Mesodermal cell (in vitro differentiated cells): ENCODE measurements around the gene SAPCD1.

Experiments
- H3K27ac ChIP-seq: 2 replicates; pipeline ENCODE4 v1.7.0; 2013; ENCODE audit warnings: mild to moderate bottlenecking, low read depth, low read length, moderate library complexity; ENCODE audit not compliant: severe bottlenecking
- H3K36me3 ChIP-seq: 2 replicates; pipeline ENCODE4 v1.7.1; 2013; ENCODE audit warnings: mild to moderate bottlenecking, low read length, moderate library complexity; ENCODE audit not compliant: control insufficient read depth, insufficient read depth
- H3K4me1 ChIP-seq: one replicate; pipeline ENCODE4 v1.7.1; 2013; ENCODE audit warnings: mild to moderate bottlenecking, low read length; ENCODE audit not compliant: insufficient read depth, control insufficient read depth, poor library complexity, severe bottlenecking
- H3K4me3 ChIP-seq: 2 replicates; pipeline ENCODE4 v1.7.0; 2013; ENCODE audit warnings: low read length, control low read depth, mild to moderate bottlenecking; ENCODE audit not compliant: insufficient read depth, poor library complexity, severe bottlenecking; ENCODE audit errors: extremely low read depth
- H3K9me3 ChIP-seq: 2 replicates; pipeline ENCODE4 v1.7.1; 2013; ENCODE audit warnings: mild to moderate bottlenecking, low read length, moderate library complexity; ENCODE audit not compliant: control insufficient read depth
- WGBS, 2 experiments: methylation state at CpG; one replicate each; pipeline ENCODE4 v1.1.5; 2013; ENCODE audit warnings: missing lambda C conversion rate in 2 of 2; ENCODE audit not compliant: insufficient coverage in 2 of 2; 5-methylcytosine and 5-hydroxymethylcytosine counted together

SAPCD1 gene

DNA sequence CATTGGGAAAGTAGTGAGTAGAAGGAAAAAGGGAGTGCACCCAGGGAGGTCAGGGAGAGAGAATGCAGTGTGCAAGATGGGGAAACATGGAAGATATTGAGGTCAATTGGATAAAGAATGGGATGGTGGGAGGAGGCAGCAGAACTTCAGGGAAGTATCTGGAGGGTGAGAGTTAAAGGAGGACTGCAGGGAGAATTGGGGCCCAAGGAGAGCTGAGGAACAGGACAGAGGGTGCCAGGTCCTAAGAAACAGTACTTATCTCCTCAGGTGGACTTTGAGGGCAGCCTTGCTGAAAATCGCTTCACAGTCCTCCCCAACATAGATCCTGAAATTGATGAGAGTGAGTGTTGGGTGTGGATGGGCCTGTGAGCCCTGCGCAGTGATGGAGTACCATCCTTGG lies 4.2 kb upstream of the SAPCD1 start:
- Histone ChIP-seq H3K4me1 (peaks cover 8% of the 10 kb centered on the region), H3K36me3 (peaks cover 30% of the 10 kb centered on the region), H3K9me3 (no peaks in the 10 kb centered on the region), H3K4me3 (no peak overlapping the region), H3K27ac (no peak overlapping the region)
- 100% methylated on average over 1 of the region's 2 CpGs for WGBS, 2 experiments

DNA sequence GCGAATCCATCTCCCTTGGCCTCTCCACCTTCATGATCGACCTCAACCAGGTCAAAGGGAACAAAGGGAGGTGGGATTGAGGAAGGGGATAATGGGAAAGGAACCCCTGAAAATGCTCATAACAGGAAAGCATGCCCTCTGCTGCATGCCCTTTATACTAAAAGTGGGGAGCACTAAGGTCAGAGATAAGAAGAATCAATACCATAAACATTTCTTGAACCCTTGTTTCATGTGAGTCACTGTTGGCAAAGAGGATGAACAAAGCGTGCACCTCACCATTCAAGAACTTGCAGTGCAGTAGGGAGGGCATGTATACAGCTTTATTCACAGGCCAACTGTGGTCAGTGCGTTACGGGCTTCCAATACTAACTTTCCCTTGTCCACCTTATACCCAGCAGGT lies 1.7 kb upstream of the SAPCD1 start:
- Histone ChIP-seq H3K4me3 (no peak overlapping the region), H3K36me3 (peaks cover 30% of the 10 kb centered on the region), H3K27ac (no peak overlapping the region), H3K9me3 (no peaks in the 10 kb centered on the region), H3K4me1 (peaks cover 18% of the 10 kb centered on the region)
- WGBS, 2 experiments = 100% methylated on average over 1 to 2 of the region's 5 CpGs

DNA sequence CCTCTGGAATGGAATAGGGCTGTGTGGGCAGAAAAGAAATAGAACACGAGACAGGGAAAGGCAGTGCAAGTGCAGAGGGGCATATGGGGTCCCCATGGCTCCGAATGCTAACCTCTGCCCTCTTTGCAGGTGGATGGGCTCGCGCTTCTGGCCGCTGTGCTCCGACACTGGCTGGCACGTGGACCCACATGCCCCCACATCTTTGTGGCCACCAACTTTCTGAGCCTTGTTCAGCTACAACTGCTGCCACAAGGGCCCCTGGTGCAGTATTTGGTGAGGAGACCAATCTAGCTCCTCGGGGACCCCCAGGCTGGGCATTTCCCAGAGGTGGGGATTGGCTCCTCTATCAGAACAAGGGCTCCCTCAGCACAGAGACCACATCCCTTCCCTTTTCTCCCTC lies 1.1 kb upstream of the SAPCD1 start:
- H3K4me1 ChIP-seq = peaks cover 18% of the 10 kb centered on the region
- no peak overlapping the region for H3K4me3 ChIP-seq
- H3K27ac ChIP-seq = no peak overlapping the region
- 93 to 98% methylated on average over 3 to 7 of the region's 8 CpGs for WGBS, 2 experiments
- H3K36me3 ChIP-seq = peaks cover 30% of the 10 kb centered on the region
- H3K9me3 ChIP-seq = no peaks in the 10 kb centered on the region

DNA sequence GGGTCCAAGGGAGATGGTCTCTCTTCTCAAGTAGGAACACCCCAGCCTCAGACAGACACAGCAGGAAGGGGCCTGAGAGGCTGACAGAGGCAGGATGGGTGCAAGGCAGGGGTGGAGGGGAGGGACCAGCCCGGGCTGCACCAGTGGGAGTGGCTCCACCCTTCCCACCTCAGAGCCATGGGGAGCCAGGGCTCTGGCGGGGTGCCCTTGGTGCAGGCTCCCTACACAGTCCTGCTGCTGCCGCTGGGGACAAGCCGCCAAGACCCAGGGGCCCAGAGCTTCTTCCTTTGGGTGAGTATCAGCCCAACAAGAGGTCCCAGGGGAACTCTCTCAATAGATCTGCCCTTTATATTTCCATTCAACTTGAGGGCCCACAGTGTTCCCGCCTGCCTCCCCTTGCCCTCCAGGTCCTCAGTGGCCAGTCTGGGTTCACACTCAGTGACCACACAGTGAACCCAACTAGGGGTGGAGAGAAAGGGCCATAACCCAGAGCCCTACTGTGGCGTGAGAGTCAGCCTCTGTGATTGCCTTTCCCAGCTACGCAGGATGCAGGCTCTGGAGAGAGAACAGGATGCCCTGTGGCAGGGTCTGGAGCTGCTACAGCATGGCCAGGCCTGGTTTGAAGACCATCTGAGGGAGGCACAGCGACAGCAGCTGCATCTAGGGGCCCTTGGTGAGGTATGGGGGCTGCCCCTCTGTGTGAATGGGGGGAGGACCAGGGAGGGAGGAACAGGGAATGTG lies 592 bp downstream of the SAPCD1 start:
- Histone ChIP-seq H3K27ac (peak overlapping the region; percentile 87), H3K4me3 (no peak overlapping the region), H3K36me3 (peaks cover 30% of the 10 kb centered on the region), H3K4me1 (peaks cover 18% of the 10 kb centered on the region), H3K9me3 (no peaks in the 10 kb centered on the region)
- WGBS, 2 experiments = 75 to 83% methylated on average over 7 of the region's 8 CpGs

DNA sequence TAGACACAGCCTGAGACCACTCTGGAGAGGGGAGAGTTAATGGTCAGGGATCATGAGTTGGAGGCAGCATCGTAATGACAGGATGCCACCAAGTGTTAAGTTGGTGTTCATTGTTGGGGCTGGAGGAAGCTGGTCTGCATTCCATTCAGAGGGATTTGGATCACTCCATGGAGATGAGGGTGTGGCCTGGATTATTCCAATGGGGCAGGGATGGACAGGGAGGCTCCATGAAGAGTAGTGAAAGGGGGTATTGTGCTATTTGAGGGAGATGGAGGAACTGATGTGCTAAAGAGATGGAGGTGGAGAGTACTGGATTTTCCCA lies 1.1 kb downstream of the SAPCD1 start:
- Histone ChIP-seq H3K27ac (peak overlapping the region; percentile 87), H3K4me3 (no peak overlapping the region), H3K4me1 (peaks cover 18% of the 10 kb centered on the region), H3K36me3 (peaks cover 30% of the 10 kb centered on the region), H3K9me3 (no peaks in the 10 kb centered on the region)
- 5 to 10% methylated on average over 1 of the region's 1 CpG for WGBS, 2 experiments

DNA sequence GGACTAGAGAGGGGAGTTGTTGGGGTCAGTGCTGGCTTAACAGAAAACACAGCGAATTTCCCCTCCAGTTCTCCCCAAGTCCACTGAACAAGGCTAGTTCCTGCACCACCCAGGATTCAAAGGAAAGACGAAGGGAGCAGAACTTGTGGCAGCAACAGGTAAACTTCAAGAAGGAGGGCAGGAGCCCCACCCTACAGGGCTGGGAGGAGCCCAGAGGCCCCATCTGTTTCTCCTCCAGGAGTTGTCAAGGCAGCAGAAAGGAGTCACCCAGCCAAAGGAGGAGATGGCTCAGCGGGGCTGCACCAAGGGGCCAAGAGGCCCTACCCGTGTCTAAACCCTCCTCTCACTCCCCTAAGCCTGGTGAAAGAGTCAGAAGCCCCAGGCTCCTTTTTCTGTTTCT lies 1.7 kb downstream of the SAPCD1 start:
- Histone ChIP-seq H3K9me3 (no peaks in the 10 kb centered on the region), H3K36me3 (peaks cover 30% of the 10 kb centered on the region), H3K4me3 (no peak overlapping the region), H3K27ac (peak overlapping the region; percentile 29), H3K4me1 (peaks cover 18% of the 10 kb centered on the region)
- 95 to 100% methylated on average over 1 to 2 of the region's 4 CpGs for WGBS, 2 experiments

DNA sequence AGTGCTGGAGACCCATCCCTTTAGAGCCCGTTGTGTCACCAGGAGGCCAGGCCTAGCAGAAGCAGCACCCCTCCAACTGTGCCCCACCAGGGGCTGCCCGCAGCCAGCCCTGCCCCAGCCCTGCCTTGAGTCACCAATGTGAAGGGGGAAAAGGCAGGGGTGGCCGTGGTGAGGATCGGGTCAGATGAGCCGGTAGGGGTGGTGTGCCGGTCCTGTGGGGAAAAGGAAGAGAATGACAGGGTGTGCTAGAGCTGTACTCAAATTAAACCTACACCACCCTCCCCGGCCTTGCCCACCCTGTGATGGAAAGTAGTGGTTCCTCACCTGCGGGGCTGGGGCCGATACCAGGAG lies 3.1 kb downstream of the SAPCD1 start:
- H3K4me1 ChIP-seq = peaks cover 18% of the 10 kb centered on the region
- no peaks in the 10 kb centered on the region for H3K9me3 ChIP-seq
- no peak overlapping the region for H3K4me3 ChIP-seq
- peaks cover 22% of the 10 kb centered on the region for H3K36me3 ChIP-seq
- no peak overlapping the region for H3K27ac ChIP-seq
- WGBS, 2 experiments = 97% methylated on average over 7 of the region's 9 CpGs; no CpG with 5 or more reads in 1 of the 2 experiments

DNA sequence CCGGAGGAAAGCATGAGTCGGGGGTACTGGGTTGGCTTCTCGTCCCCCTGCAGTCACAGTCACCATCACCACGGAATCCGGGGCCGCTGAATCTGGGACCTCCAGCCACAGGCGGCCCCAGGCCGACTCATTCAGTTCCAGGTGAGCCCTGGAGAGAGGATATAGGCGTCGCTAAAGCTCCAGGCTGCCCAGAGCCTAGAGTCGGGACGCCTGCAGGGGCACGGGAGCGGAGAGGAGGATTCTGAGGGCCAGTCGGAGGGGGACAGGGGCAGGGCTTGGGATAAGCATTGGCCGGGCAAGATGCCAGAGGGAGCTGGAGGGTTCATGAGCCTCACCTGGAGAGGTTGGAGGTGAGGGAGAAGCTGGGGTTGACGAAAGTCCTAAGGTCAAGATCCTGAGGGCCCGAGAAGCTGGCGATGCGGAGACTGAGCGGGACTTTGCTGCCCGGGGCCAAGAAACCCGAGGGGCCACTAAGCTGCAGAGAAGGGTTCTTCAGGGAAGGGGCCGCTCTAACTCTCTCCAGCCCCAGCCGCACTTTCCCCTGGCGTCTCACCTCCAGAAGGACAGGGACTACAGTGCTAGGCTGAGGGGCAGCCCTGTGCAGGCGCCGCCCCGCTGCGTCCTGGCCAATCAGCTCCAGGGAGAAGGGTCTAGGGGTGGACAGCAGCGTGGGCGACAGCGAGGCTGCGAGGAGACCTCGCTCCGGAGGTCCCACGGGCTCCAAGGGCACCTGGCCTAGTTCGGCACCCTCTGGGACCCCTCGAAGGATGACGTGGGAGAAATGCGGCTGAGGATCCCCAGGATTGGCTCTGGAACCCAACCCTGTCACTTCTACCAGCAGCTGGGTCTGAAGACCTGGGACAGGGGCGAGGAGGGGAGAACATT lies 3.7 kb downstream of the SAPCD1 start:
- Histone ChIP-seq H3K9me3 (no peaks in the 10 kb centered on the region), H3K27ac (no peak overlapping the region), H3K36me3 (peaks cover 16% of the 10 kb centered on the region), H3K4me3 (no peak overlapping the region), H3K4me1 (peaks cover 18% of the 10 kb centered on the region)
- 76 to 82% methylated on average over 36 of the region's 42 CpGs for WGBS, 2 experiments

DNA sequence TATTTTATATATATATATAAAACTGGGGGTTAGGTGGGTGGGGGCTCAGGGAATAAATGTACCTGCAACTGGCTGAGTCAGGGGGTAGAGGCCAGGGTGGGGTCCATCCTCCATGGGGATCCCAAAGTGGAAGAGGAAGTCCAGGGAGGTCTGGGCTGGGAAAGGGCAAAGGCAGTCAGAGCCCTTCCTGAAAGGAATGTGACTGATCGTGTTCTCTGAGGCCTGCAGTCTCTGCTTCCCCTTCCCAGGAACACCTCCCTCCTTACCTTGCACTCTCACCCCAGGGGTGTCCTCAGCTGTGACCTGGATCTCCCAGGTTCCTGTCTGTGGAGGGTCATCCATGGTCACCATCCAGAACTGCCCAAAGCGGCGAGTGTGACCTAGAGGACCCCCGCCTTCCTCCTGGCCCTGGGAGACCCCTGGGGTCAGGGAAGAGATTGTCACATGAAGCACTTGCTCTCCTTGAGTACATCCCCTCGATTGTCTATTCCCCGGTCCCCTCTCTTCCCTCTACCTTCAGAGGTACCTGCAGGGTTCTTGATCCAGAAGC lies 4.7 kb downstream of the SAPCD1 start:
- Histone ChIP-seq H3K36me3 (peaks cover 6% of the 10 kb centered on the region), H3K4me3 (no peak overlapping the region), H3K9me3 (no peaks in the 10 kb centered on the region), H3K4me1 (peaks cover 18% of the 10 kb centered on the region), H3K27ac (no peak overlapping the region)
- WGBS, 2 experiments = 88 to 93% methylated on average over 6 of the region's 6 CpGs

DNA sequence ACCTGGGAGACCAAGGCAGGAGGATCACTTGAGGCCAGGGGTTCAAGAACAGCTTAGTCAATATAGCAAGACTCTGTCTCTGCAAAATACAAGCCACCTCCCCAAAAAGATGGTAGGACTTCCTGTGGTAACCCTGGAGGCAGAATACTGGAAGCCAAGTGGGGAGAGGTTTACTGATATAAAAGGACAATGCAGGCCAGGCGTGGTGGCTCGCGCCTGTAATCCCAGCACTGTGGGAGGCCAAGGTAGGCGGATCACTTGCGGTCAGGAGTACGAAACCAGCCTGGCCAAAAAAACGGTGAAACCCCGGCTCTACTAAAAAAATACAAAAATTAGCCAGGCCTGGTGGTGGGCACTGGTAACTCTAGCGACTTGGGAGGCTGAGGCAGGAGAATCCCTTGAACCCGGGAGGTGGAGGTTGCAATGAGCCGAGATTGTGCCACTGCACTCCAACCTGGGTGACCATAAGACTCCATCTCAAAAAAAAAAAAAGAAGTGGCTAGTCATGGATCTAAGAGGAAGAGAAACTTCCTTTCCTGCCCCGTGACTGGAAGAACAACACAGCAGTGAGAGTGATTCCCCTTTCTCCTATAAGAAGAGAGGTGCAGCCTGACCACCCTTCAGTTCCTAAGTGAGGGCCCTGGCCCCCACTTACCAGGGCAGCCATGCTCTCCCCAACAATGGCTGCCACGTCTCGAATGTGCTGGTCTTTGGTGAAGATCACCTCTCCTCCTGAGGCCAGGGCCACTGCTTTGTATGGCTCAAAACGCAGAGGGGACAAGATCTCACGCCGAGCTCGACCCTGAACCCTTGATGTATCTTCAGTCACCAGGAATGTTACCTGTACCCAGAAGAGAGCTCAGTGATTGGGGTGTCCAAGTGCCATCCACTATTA lies 6.2 kb downstream of the SAPCD1 start:
- no peaks in the 10 kb centered on the region for H3K9me3 ChIP-seq
- H3K27ac ChIP-seq = no peak overlapping the region
- WGBS, 2 experiments = 94 to 98% methylated on average over 17 to 18 of the region's 18 CpGs

More for the DNA sequence above, 6.2 kb downstream of the SAPCD1 start:
- H3K4me1 ChIP-seq = peaks cover 7% of the 10 kb centered on the region
- H3K4me3 ChIP-seq = no peak overlapping the region
- H3K36me3 ChIP-seq = no peaks in the 10 kb centered on the region
